ENCODE data around the gene TFAP2E.

The TFAP2E gene

DNA sequence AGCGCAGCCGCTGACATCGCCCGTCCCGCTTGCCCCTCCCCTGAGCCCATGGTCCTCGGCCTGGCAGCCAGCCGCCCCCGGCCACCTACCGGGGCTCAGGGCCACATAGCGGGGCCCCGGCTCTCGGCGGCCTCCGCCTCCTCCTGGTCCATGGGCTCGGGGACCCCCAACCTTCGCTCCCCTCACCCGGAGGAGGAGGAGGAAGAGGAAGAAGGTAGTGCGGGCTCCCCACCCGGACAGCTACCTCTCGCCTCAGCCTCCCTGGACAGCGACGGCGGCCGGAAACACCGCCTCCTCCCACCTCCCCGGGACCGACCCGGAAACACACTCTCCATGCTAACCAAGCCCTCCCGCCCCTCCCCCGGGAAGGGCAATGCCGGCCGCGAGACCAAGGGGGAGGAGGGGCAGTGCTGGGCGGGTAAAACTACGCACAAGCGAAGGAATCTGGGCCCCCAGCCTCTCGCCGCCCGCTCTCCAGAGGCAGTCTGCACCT, 15.9 kb upstream of the TFAP2E start, which contains the start of gene KIAA0319L:
TSS of gene KIAA0319L (minus strand) at position 286 of the 493 bp plus-strand sequence. CDS start 2,912 bp downstream, outside the sequence.
- FAIRE-seq (no peak), DNase-seq (ENCODE audit: low spot score) (peak; percentile 68)

- peak; percentile 90 for DNase-seq (ENCODE audit: low spot score)
- FAIRE-seq: peak; percentile 69
Measured at GRCh38 chr1:35557611-35558373, 15.3 kb upstream of the TFAP2E start, which contains the start of gene NCDN. NCDN (plus strand) TSS chr1:35557799; CDS start chr1:35558191, 392 bp downstream.

DNA sequence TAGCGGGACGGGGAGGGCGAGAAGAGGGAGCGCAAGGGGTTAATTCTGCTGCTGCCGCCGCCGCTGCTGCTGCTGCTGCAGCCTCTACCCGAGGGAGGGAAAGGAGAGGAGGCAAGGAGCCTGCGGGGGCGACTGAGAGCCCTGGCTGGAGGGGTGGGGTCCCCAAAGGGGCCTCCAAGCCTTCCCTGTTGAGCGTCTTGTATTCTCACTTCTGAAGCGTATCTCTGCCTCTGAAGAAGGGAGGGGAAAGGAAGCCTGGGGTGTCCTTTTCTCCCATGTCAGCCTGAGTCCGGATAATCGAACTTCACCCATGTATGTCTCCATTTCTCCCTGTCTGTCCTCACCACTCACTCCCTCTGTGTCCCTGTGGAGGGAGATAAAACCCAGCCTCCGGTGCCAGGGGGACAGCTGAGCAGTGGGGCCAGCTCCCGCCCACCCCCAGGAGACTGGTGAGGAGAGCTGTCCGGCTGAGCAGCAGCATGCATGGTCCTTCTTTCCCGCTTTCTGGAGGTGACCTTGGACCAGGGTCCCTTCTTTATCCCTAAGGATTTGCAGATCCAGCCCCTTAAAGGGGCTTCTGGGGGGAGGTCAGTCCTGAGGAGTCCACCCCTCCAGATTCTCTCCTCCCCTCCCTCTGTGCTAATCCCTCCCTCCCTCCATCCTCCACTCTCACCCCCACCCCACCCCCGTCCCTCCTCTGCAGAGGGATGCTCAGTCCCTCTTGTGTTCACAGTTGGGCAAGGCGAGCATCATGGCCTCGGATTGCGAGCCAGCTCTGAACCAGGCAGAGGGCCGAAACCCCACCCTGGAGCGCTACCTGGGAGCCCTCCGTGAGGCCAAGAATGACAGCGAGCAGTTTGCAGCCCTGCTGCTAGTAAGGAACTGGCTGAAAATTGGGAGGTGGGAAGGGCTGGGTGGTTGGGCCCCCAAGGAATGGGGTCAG, 14.5 kb upstream of the TFAP2E start:
- no peak for DNase-seq (ENCODE audit: low spot score)

GRCh38 chr1:35559317-35559944, 13.7 kb upstream of the TFAP2E start:
- no peak for FAIRE-seq

More for the DNA sequence above, 14.5 kb upstream of the TFAP2E start:
- FAIRE-seq: no peak

GRCh38 chr1:35560256-35561225, 12.6 kb upstream of the TFAP2E start:
- DNase-seq (ENCODE audit: low spot score): no peak
- no peak for FAIRE-seq

More at GRCh38 chr1:35559317-35559944, 13.7 kb upstream of the TFAP2E start:
- DNase-seq (ENCODE audit: low spot score): no peak

- no peak for DNase-seq (ENCODE audit: low spot score)
- FAIRE-seq: no peak
Measured at GRCh38 chr1:35561297-35561971, 11.7 kb upstream of the TFAP2E start.

- FAIRE-seq (no peak), DNase-seq (ENCODE audit: low spot score) (no peak)
Measured at GRCh38 chr1:35561972-35562680, 11.0 kb upstream of the TFAP2E start.

- FAIRE-seq: no peak
- DNase-seq (ENCODE audit: low spot score): no peak
Measured at GRCh38 chr1:35563166-35563565, 9.9 kb upstream of the TFAP2E start.

GRCh38 chr1:35564037-35564883, 8.9 kb upstream of the TFAP2E start:
- FAIRE-seq: no peak
- peak; percentile 61 for DNase-seq (ENCODE audit: low spot score)

- no peak for DNase-seq (ENCODE audit: low spot score)
- no peak for FAIRE-seq
Measured at GRCh38 chr1:35564884-35565741, 8.0 kb upstream of the TFAP2E start.

DNA sequence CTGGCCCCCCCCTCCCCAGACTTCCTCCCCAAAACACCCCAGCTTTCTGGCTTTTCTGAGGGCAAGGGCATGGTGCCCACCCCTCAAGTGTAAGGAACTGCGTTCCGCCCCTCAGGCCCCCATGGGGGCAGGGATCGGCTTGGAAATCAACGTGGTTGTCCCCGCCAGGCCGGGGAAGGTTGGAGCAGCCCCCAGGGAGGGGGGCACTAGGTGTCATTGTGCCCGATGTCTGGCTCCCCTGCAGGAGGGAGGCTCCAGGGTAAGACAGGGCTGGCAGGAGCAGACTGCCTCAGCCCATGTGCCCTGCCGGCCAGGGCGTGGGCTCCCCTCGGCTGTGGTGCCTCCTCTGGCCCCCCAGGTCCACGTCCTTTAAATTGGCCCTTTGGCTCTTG, 7.4 kb upstream of the TFAP2E start:
- DNase-seq (ENCODE audit: low spot score) (no peak), FAIRE-seq (no peak)

DNA sequence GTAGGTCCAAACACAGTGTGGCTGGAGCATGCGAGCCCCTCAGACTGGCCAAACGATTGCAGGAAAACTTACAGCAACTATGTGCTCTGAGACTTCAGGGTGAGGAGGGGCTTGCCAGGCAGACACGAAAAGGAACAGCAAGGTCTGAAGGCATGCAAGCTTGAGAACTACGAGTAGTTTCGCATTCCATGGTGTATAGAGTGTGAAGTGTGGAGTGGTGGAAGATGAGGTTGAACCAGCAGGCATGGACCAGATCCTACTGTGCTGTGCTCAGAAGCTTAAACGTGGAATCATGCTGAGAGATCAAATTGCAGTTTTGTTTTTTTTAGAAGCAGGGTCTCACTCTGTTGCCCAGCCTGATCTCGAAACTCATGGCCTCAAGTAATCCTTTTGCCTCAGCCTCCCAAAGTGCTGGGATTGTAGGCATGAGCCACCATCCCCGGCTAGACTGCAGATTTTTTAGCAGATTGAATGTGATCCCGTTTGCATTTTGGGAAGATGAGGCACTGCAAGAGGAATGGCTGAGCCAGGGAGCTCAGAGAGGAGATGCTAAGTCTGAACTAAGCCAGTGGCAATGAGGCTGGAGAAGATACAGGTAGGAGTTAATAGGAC, 5.1 kb upstream of the TFAP2E start:
- FAIRE-seq (no peak), DNase-seq (ENCODE audit: low spot score) (no peak)

DNA sequence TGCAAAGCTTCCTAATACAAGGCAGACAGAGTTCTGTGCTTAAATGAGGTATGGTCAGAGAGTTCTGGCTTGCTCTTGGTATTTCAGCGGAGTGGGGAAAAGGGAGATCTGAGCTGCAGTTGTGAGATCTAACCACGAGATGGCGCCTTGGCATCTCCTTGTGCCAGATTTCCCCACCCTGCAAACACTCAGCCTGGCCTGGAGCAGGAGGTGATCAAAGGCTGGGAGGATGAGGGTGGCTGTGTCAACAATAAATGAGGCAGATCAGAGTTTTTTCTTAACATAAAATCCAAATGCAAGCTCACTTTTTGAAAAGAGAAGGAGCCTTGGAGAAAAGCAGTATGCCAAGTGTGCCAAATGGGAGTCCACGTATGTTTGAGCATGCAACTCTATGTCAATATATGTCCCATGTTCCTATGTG, 4.1 kb upstream of the TFAP2E start:
- DNase-seq (ENCODE audit: low spot score): peak; percentile 55
- FAIRE-seq: peak; percentile 33

GRCh38 chr1:35569936-35570335, 3.2 kb upstream of the TFAP2E start:
- no peak for DNase-seq (ENCODE audit: low spot score)

DNA sequence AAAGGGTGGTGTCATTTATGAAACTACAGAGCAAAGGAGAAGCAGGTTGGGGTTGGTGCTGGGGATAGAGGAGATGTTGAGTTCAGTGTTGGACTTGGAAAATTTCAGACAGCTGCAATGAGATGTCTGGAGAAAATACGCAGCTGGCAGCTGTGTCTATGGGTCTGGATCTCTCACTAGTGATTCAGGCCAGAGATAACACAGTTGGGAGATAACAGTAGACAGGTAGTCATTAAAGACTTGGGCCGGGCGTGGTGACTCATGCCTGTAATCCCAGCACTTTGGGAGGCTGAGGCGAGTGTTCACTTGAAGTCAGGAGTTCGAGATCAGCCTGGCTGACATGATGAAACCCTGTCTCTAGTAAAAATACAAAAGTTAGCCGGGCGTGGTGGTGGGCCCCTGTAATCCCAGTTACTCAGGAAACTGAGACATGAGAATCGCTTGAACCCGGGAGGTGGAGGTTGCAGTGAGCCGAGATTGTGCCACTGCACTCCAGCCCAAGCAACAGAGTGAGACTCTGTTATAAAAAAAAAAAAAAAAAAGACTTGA, 2.5 kb upstream of the TFAP2E start:
- FAIRE-seq (no peak), DNase-seq (ENCODE audit: low spot score) (no peak)

More at GRCh38 chr1:35569936-35570335, 3.2 kb upstream of the TFAP2E start:
- no peak for FAIRE-seq

DNA sequence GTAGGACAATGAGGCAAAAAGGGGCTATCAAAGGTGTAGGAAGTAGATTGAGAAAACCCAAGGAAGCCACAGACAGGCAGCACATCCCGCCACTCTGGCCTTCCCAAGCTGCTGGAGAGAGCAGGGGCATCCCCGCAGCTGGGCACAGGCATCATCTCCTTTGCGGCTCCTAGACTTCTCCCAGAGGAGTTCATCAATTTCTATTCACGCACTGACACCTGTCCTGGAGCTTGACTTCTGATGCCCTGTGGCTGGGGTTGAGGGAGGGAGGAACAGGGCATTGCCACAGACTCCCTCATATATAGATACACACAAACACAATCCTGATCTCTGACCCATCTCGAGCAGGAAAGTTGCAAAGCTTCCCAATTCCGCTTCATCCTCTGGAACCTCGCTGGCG, 1.9 kb upstream of the TFAP2E start:
- FAIRE-seq (no peak), DNase-seq (ENCODE audit: low spot score) (no peak)

Measured in RCC 7860 (cell line).